Naive B cell (primary cell): Measurements from ENCODE around the gene CAMK1D. TPM values are rescaled to one million over a fixed set of nuclear protein-coding genes. Genes with fewer than 3 reads are reported as not detected.

Source experiments
- ATAC-seq, 2 donors: fragments of 150-1000 bp; cut with Tn5 transposase; 2 replicates each; pipeline ENCODE4 v1.10.0; 2021; ENCODE audit warnings: low read depth in 2 of 2, mild to moderate bottlenecking in 2 of 2, moderate library complexity in 2 of 2
- DNase-seq: peaks from one replicate; pipeline ENCODE4 v3.0.0; 2022
- H3K27ac Mint-ChIP-seq, 6 donors: one replicate each; pipeline ENCODE4 v1.8.0; 2020 to 2022; ENCODE audit warnings: mild to moderate bottlenecking in 6 of 6, mixed read lengths in 6 of 6, moderate library complexity in 5 of 6, inconsistent platforms in 2 of 6
- H3K27me3 Mint-ChIP-seq, 3 donors: one replicate each; pipeline ENCODE4 v1.8.0; 2021 to 2022; ENCODE audit warnings: mixed read lengths in 3 of 3, mild to moderate bottlenecking in 1 of 3
- H3K36me3 Mint-ChIP-seq, 2 donors: one replicate each; pipeline ENCODE4 v1.8.0; 2020 to 2022; ENCODE audit warnings: mixed read lengths in 2 of 2, inconsistent platforms in 1 of 2, mild to moderate bottlenecking in 1 of 2
- H3K4me1 Mint-ChIP-seq, 3 donors: one replicate each; pipeline ENCODE4 v1.8.0; 2020 to 2022; ENCODE audit warnings: mixed read lengths in 3 of 3, inconsistent platforms in 1 of 3, mild to moderate bottlenecking in 1 of 3, moderate library complexity in 1 of 3
- H3K4me3 Mint-ChIP-seq, 8 donors: one replicate each; pipeline ENCODE4 v1.8.0; 2020 to 2022; ENCODE audit warnings: mild to moderate bottlenecking in 8 of 8, mixed read lengths in 8 of 8, moderate library complexity in 8 of 8, inconsistent platforms in 2 of 8
- H3K9me3 Mint-ChIP-seq, 7 donors: one replicate each; pipeline ENCODE4 v1.8.0; 2020 to 2022; ENCODE audit warnings: mixed read lengths in 7 of 7, mild to moderate bottlenecking in 5 of 7, inconsistent platforms in 2 of 7, moderate library complexity in 1 of 7
- polyA plus RNA-seq, 6 donors: library from polyadenylated mRNA; unstranded; fragments of 300-500 nt; fragmentation: Illumina TruSeq; gene quantifications; one replicate each; pipeline ENCODE4 v1.2.3, GENCODE V29; 2021; ENCODE audit warnings: low read depth in 6 of 6

The CAMK1D gene
- polyA plus RNA-seq, 6 donors from 2014 or later, result 12.2 to 54.1 (median 35.6) TPM

DNA sequence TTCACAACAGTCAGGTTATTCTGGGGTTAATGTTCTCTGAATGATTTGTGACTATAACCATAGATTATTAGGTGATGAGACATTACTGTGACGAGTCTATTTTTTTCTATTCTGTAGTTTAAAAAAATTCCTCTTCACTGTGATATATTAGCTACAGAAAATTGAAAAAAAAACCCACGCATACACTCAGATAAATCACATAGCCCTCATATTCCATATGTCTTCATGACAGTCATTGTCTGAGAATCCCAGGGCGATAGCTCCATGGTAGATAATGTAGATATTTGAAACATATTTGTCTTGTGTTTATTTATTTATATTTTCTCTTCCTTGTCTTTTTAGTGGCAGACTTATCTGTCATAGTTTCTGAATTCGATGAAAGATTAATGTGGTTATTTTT is 110.0 kb downstream of the CAMK1D start:
- H3K4me1 Mint-ChIP-seq, result peaks cover 39 to 79% (median 45%) of the 10 kb centered on the region in 3 donors
- no peaks in the 10 kb centered on the region for H3K27me3 Mint-ChIP-seq

DNA sequence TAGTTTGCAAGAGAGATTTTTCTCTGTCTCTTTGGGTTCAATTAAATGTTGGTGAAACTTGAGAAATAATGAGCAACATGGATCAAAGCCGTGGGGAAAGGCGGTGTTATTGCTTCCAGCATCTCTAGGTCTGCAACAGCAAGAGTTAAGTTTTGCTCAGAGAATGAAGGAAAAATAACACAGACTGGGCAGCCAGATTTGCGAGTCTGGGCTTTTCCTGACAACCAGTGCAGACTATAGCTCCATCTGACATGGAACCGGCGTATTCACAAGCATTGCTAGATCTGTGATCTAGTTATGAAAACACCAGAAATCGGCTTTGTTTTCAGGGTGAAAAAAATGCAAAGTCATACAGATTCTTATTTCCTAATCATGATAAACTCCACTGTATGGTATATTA is 110.4 kb downstream of the CAMK1D start:
- peak overlapping the region in 2 of 6 donors; percentile 6 to 25 for H3K27ac Mint-ChIP-seq
- H3K4me3 Mint-ChIP-seq, result no peak overlapping the region
- no peak for DNase-seq
- H3K4me1 Mint-ChIP-seq, result peaks cover 43 to 79% (median 45%) of the 10 kb centered on the region in 3 donors
- no peaks in the 10 kb centered on the region for H3K27me3 Mint-ChIP-seq
- no peak for ATAC-seq
- H3K9me3 Mint-ChIP-seq, result no peaks in the 10 kb centered on the region
- H3K36me3 Mint-ChIP-seq, result peaks cover 0 to 7% of the 10 kb centered on the region in 2 donors

More for the DNA sequence above, 110.0 kb downstream of the CAMK1D start:
- no peaks in the 10 kb centered on the region for H3K9me3 Mint-ChIP-seq
- no peak for ATAC-seq
- no peak for DNase-seq
- peaks cover 0 to 7% of the 10 kb centered on the region in 2 donors for H3K36me3 Mint-ChIP-seq
- peak overlapping the region in 2 of 6 donors; percentile 24 to 25 for H3K27ac Mint-ChIP-seq
- H3K4me3 Mint-ChIP-seq, result no peak overlapping the region

GRCh38 chr10:12463459-12463838 is 114.1 kb downstream of the CAMK1D start:
- Mint-ChIP-seq H3K4me1 (peaks cover 37 to 83% (median 55%) of the 10 kb centered on the region in 3 donors), H3K36me3 (peaks cover 0 to 7% of the 10 kb centered on the region in 2 donors), H3K27ac (no peak overlapping the region), H3K27me3 (no peaks in the 10 kb centered on the region), H3K9me3 (no peaks in the 10 kb centered on the region), H3K4me3 (no peak overlapping the region)
- ATAC-seq (no peak), DNase-seq (no peak)

DNA sequence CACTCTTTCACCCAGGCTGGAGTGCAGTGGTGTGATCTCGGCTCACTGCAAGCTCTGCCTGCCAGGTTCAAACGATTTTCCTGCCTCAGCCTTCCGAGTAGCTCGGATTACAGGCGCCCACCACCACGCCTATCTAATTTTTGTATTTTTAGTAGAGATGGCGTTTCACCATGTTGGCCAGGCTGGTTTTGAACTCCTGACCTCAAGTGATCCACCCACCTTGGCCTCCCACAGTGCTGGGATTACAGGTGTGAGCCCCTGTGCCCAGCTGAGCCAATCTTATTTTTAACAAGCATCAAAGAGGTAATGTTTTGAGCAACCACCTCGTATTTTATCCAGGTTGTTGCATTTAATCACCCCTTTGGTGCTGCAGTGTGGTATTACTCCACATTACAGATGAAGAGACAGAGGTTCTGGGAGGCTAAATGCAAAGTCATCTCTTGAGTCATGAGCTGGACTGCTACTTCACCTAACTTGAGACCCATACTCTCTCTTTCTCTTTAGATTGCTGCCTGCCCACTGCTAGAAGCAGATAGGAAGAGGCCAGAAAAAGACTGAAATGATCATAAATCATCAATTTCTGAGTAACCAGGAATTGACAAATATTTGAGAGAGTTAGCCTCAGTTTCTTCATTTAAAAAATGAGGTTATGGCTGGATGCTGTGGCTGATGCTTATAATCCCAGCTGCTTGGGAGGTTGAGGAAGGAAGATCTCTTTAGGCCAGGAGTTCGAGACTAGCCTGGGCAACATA is 116.2 kb downstream of the CAMK1D start:
- Mint-ChIP-seq H3K27me3 (no peaks in the 10 kb centered on the region), H3K36me3 (peaks cover 0 to 7% of the 10 kb centered on the region in 2 donors), H3K4me1 (peaks cover 44 to 90% (median 65%) of the 10 kb centered on the region in 3 donors), H3K9me3 (no peaks in the 10 kb centered on the region), H3K4me3 (no peak overlapping the region), H3K27ac (peak overlapping the region in 2 of 6 donors; percentile 60 to 73)
- DNase-seq (no peak), ATAC-seq (no peak)

GRCh38 chr10:12466704-12467305 is 117.5 kb downstream of the CAMK1D start:
- Mint-ChIP-seq H3K36me3 (peaks cover 0 to 7% of the 10 kb centered on the region in 2 donors), H3K27ac (peak overlapping the region in 4 of 6 donors; percentile 7 to 63 (median 38)), H3K27me3 (no peaks in the 10 kb centered on the region), H3K4me3 (no peak overlapping the region), H3K9me3 (no peaks in the 10 kb centered on the region), H3K4me1 (peaks cover 48 to 87% (median 78%) of the 10 kb centered on the region in 3 donors)
- ATAC-seq, result no peak
- DNase-seq, result no peak

- Mint-ChIP-seq H3K36me3 (no peaks in the 10 kb centered on the region), H3K27me3 (no peaks in the 10 kb centered on the region), H3K4me3 (peak overlapping the region in 1 of 8 donors; percentile 50), H3K9me3 (peaks cover 0 to 4% (median 0%) of the 10 kb centered on the region in 7 donors), H3K27ac (peak overlapping the region in 2 of 6 donors; percentile 37 to 69), H3K4me1 (peaks cover 48 to 80% (median 80%) of the 10 kb centered on the region in 3 donors)
- ATAC-seq, result no peak
- no peak for DNase-seq
Observed at GRCh38 chr10:12469345-12469744, 120.0 kb downstream of the CAMK1D start.

GRCh38 chr10:12470719-12471118 is 121.4 kb downstream of the CAMK1D start:
- Mint-ChIP-seq H3K36me3 (peaks cover 8 to 11% of the 10 kb centered on the region in 2 donors), H3K4me3 (peak overlapping the region in 1 of 8 donors; percentile 42), H3K9me3 (peaks cover 0 to 4% (median 0%) of the 10 kb centered on the region in 7 donors), H3K27me3 (no peaks in the 10 kb centered on the region), H3K27ac (peak overlapping the region in 4 of 6 donors; percentile 64 to 94 (median 86)), H3K4me1 (peaks cover 57 to 84% (median 79%) of the 10 kb centered on the region in 3 donors)
- no peak for ATAC-seq
- no peak for DNase-seq

DNA sequence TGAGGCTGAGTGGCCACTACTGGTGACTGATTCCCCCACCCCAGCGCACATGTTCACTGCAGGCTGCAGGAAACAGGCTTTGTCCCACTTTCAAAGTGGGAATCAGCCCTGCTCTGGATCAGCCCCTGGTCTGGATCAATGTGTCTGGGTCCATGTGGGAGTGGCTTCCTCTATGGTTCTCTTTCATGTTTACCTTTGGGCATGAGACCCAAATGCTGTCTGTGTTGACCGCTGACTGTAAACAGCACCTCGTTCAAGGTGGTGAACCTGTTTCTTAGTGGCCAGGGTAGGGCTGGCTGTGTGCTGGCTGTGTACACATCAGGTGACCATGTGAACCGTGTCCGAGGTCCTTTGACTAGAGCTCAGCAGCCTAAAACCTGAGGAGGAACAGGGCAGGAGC is 121.8 kb downstream of the CAMK1D start:
- peaks cover 0 to 4% (median 0%) of the 10 kb centered on the region in 7 donors for H3K9me3 Mint-ChIP-seq
- ATAC-seq (no peak), DNase-seq (no peak)
- H3K36me3 Mint-ChIP-seq, result peaks cover 8 to 11% of the 10 kb centered on the region in 2 donors
- peaks cover 58 to 84% (median 77%) of the 10 kb centered on the region in 3 donors for H3K4me1 Mint-ChIP-seq
- H3K27ac Mint-ChIP-seq, result peak overlapping the region in 5 of 6 donors; percentile 64 to 94 (median 80)
- peak overlapping the region in 1 of 8 donors; percentile 42 for H3K4me3 Mint-ChIP-seq
- H3K27me3 Mint-ChIP-seq, result no peaks in the 10 kb centered on the region

DNA sequence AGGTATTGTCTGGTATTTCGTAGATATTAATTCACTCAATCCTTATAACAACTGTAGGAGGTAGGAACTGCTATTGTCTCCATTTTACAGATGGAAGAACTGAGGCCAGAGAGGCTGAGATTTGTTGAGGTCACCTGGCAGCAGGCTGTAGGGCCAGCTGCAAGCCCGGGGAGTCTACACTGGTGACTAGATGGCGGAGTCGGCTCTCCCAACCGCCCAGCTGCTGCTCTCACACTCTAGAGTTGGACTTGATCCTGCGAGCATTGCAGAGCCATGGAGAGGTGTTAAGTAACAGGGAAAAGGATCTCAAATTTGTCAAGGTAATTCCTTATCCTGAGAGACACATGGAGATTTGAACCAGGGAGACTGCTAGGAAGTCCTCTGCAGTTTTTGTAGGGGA is 124.1 kb downstream of the CAMK1D start:
- Mint-ChIP-seq H3K9me3 (peaks cover 0 to 4% (median 0%) of the 10 kb centered on the region in 7 donors), H3K4me3 (no peak overlapping the region), H3K27me3 (no peaks in the 10 kb centered on the region), H3K36me3 (peaks cover 8 to 12% of the 10 kb centered on the region in 2 donors), H3K27ac (peak overlapping the region in 2 of 6 donors; percentile 60 to 80), H3K4me1 (peaks cover 62 to 83% (median 76%) of the 10 kb centered on the region in 3 donors)
- ATAC-seq (no peak), DNase-seq (no peak)

DNA sequence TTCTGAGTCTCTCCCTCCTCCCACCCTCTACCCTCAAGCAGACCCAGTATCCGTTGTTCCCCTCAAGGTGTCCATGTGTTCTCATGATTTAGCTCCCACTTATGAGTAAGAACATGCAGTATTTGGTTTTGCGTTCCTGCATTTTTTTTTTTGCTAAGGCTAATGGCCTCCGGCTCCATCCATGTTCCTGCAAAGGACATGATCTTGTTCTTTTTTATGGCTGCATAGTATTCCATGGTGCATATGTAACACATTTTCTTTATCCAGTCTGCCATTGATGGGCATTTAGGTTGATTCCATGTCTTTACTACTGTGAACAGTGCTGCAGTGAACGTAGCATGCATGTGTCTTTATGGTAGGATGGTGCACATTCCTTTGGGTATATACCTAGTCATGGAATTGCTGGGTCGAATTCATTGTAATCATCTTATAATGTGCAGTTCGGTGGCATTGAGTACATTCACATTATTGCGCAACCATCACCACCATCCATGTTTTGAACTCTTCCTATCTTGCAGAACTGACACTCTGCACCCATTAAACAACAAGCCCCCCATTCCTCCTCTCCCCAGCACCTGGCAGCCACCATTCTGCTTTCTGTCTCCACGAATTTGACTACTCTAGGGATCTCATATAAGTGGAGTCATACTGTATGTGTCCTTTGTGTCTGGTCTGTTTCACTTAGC is 125.5 kb downstream of the CAMK1D start:
- no peak overlapping the region for H3K4me3 Mint-ChIP-seq

DNA sequence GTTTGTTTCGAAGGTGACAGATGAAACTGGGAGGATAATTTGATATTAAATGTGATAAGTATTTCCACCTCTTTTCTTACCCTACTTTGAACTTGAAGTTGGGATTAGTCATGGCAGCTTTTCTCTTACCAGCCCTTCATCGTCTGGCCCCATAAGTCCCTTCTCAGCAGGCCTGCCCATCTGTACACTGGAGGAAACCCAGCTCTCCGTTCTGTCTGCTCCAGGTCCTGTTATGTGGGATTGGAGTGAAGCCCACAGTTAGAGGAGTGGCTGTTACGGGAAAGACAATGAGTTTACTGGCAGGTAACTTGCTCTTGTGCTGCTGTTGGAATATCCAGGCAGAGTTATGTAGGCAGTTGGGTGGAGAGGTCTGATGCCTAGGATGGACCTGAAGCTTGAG is 127.3 kb downstream of the CAMK1D start:
- H3K36me3 Mint-ChIP-seq, result peaks cover 16 to 23% of the 10 kb centered on the region in 2 donors
- H3K4me1 Mint-ChIP-seq, result peaks cover 60 to 85% (median 80%) of the 10 kb centered on the region in 3 donors
- no peak for ATAC-seq
- no peaks in the 10 kb centered on the region for H3K27me3 Mint-ChIP-seq
- H3K9me3 Mint-ChIP-seq, result peaks cover 0 to 6% (median 4%) of the 10 kb centered on the region in 7 donors
- no peak overlapping the region for H3K4me3 Mint-ChIP-seq
- no peak for DNase-seq
- H3K27ac Mint-ChIP-seq, result peak overlapping the region in 3 of 6 donors; percentile 37 to 82 (median 61)

More for the DNA sequence above, 125.5 kb downstream of the CAMK1D start:
- Mint-ChIP-seq H3K4me1 (peaks cover 62 to 83% (median 80%) of the 10 kb centered on the region in 3 donors), H3K27ac (peak overlapping the region in 5 of 6 donors; percentile 19 to 61 (median 39)), H3K27me3 (no peaks in the 10 kb centered on the region), H3K9me3 (peaks cover 0 to 4% (median 0%) of the 10 kb centered on the region in 7 donors), H3K36me3 (peaks cover 8 to 15% of the 10 kb centered on the region in 2 donors)
- ATAC-seq (no peak), DNase-seq (no peak)

DNA sequence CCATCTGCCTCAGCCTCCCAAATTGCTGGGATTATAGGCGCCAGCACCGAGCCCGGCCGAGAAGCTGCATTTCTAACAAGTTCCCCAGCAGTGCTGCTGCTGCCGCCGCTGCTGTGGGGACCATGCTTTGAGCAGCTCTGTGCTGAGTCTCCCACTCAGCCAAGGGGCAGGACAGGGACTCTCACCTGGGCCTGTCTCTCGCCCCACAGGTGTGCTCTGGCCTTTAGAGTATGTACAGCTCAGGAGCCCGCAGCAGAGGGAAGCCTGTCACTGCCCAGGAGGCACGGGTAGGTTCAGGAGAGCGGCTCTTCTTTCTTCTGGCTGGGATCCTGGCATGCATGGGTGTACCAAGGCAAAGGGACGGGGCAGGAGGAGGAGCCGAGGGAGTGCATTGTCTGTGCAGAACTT is 130.1 kb downstream of the CAMK1D start:
- Mint-ChIP-seq H3K36me3 (peaks cover 16 to 23% of the 10 kb centered on the region in 2 donors), H3K4me1 (peaks cover 65 to 89% (median 78%) of the 10 kb centered on the region in 3 donors), H3K27ac (peak overlapping the region in 3 of 6 donors; percentile 5 to 93 (median 82)), H3K9me3 (peaks cover 0 to 6% (median 0%) of the 10 kb centered on the region in 7 donors), H3K4me3 (peak overlapping the region in 1 of 8 donors; percentile 10), H3K27me3 (no peaks in the 10 kb centered on the region)
- no peak for ATAC-seq
- no peak for DNase-seq

GRCh38 chr10:12479924-12480323 is 130.6 kb downstream of the CAMK1D start:
- Mint-ChIP-seq H3K27me3 (no peaks in the 10 kb centered on the region), H3K36me3 (peaks cover 14 to 19% of the 10 kb centered on the region in 2 donors), H3K27ac (peak overlapping the region in 4 of 6 donors; percentile 5 to 91 (median 66)), H3K9me3 (peaks cover 0 to 6% (median 0%) of the 10 kb centered on the region in 7 donors), H3K4me1 (peaks cover 68 to 91% (median 82%) of the 10 kb centered on the region in 3 donors), H3K4me3 (peak overlapping the region in 3 of 8 donors; percentile 38 to 60 (median 51))
- DNase-seq, result no peak
- no peak for ATAC-seq
